Aorta (tissue), 5 donors: Measurements from ENCODE around the gene KCNC2. TPM values are rescaled to one million over a fixed set of nuclear protein-coding genes. Genes with fewer than 3 reads are reported as not detected.

Experiments used
- ATAC-seq: fragments of 200-7000 bp; cut with Tn5 transposase; one replicate; pipeline ENCODE4 v1.9.1; 2022; ENCODE audit warnings: moderate library complexity; ENCODE audit not compliant: low FRiP score
- DNase-seq, 2 donors: peaks; one replicate each; pipeline ENCODE4 v3.0.0-alpha.2; 2020
- H3K27ac ChIP-seq, 2 donors: one replicate each; pipeline ENCODE4 v1.5.1; 2013; ENCODE audit warnings: low read length in 2 of 2, mild to moderate bottlenecking in 2 of 2, moderate library complexity in 2 of 2, control low read depth in 1 of 2, inconsistent platforms in 1 of 2, low read depth in 1 of 2
- H3K27me3 ChIP-seq, 2 donors: one replicate each; pipeline ENCODE4 v1.6.1; 2013; ENCODE audit warnings: control low read depth in 1 of 2, low read length in 1 of 2, mild to moderate bottlenecking in 1 of 2, moderate library complexity in 1 of 2; ENCODE audit not compliant: insufficient read depth in 2 of 2, control insufficient read depth in 1 of 2
- H3K36me3 ChIP-seq, 2 donors: one replicate each; pipeline ENCODE4 v1.6.1; 2013; ENCODE audit warnings: control low read depth in 1 of 2, low read length in 1 of 2, mild to moderate bottlenecking in 1 of 2; ENCODE audit not compliant: insufficient read depth in 2 of 2, control insufficient read depth in 1 of 2
- H3K4me1 ChIP-seq, 2 donors: one replicate each; pipeline ENCODE4 v1.6.1; 2013; ENCODE audit warnings: low read length in 2 of 2, control low read depth in 1 of 2, mild to moderate bottlenecking in 1 of 2, moderate library complexity in 1 of 2; ENCODE audit not compliant: insufficient read depth in 2 of 2, control insufficient read depth in 1 of 2
- H3K4me3 ChIP-seq, 2 donors: one replicate each; pipeline ENCODE4 v1.5.1; 2013; ENCODE audit warnings: low read length in 2 of 2, control low read depth in 1 of 2, mild to moderate bottlenecking in 1 of 2
- H3K9me3 ChIP-seq: one replicate; pipeline ENCODE4 v1.6.1; 2013; ENCODE audit warnings: mild to moderate bottlenecking, low read length; ENCODE audit not compliant: control insufficient read depth
- WGBS, 2 donors: extraction: QIAGEN DNeasy Blood & Tissue Kit; methylation state at CpG; one replicate each; pipeline ENCODE4 v1.1.7; 2013; 5-methylcytosine and 5-hydroxymethylcytosine counted together
- intact Hi-C, 2 donors: fragments of 100-400 bp; cut with DNase I; formaldehyde crosslinking; loops; one replicate each; pipeline versions ENCODE4 v1.14.2 to v1.15.0; 2022
- polyA plus RNA-seq, 2 donors: library from polyadenylated mRNA; stranded (reverse); fragments of 200-250 nt; gene quantifications; one replicate each; pipeline ENCODE4 v1.2.3, GENCODE V29; 2013
- total RNA-seq, 2 donors: library from RNA; stranded (reverse); fragmentation: NEBNext Ultra II Directional; extraction: Animal tissue kit (Norgen Biotek cat#: 25700); gene quantifications; one replicate each; pipeline ENCODE4 v1.2.1, GENCODE V29; 2021
- donor health status: healthy with polysubstance abuse.
- donor health status: Bipolar disorder and iron deficiency.
- donor health status: DM: no; HTN: no; CAD: no.
- donor health status: DM: no; HTN: no; CAD: no.
- donor health status: DM: yes; HTN: yes; CAD: no.

The KCNC2 gene
- total and polyA plus RNA-seq, 4 donors = not detected

DNA sequence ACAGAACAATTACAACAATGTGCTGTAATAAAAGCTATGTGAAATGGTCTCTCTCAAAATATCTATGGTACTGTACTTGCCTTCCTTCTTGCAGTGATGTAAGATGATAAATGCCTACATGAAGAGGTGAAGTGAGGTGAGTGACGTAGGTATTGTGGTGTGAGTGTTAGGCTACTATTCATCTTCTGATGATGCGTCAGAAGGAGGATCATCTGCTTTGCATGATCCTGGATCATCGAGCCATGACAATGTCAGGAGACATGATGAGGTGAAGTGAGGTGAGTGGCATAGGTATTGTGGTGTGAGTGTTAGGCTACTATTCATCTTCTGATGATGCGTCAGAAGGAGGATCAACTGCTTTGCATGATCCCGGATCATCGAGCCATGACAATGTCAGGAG lies 105.8 kb downstream of the KCNC2 start:
- ATAC-seq (no peak), DNase-seq (no peak)
- H3K27me3 ChIP-seq = no peaks in the 10 kb centered on the region
- WGBS, 2 donors = 93 to 95% methylated on average over 6 of the region's 6 CpGs
- peaks cover 2% of the 10 kb centered on the region for H3K9me3 ChIP-seq
- H3K4me3 ChIP-seq = no peak overlapping the region
- H3K27ac ChIP-seq = no peak overlapping the region
- intact Hi-C loops = no loop called here
- no peaks in the 10 kb centered on the region for H3K36me3 ChIP-seq
- no peaks in the 10 kb centered on the region for H3K4me1 ChIP-seq

DNA sequence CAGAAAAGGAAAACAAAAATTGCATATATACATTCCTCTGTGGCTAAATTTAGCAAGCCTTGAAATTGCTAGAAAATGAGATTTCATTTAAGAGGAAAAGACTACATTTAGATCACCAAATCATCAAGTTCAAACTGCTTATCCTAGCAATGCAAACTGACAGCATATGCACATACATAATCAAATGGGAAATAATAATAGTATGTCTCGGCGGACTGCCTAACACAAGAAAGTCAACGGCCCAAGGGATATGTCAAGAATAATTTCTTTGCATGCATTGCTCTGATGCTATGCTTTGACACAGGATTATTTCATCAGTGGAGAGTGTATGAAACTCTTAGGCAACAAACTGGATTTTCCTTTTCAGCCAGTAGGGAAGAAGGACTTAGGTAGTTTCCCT lies 107.9 kb downstream of the KCNC2 start:
- intact Hi-C loops = no loop called here
- Histone ChIP-seq H3K4me3 (no peak overlapping the region), H3K36me3 (no peaks in the 10 kb centered on the region), H3K4me1 (no peaks in the 10 kb centered on the region), H3K27me3 (no peaks in the 10 kb centered on the region), H3K27ac (no peak overlapping the region), H3K9me3 (peaks cover 2% of the 10 kb centered on the region)
- DNase-seq (no peak), ATAC-seq (no peak)
- WGBS, 2 donors = 67 to 68% methylated on average over 3 of the region's 3 CpGs

- intact Hi-C loops = no loop called here
- Histone ChIP-seq H3K4me1 (no peaks in the 10 kb centered on the region), H3K36me3 (no peaks in the 10 kb centered on the region), H3K27ac (no peak overlapping the region), H3K4me3 (no peak overlapping the region), H3K9me3 (peaks cover 2% of the 10 kb centered on the region), H3K27me3 (no peaks in the 10 kb centered on the region)
- DNase-seq (no peak), ATAC-seq (no peak)
Observed at GRCh38 chr12:75099210-75099609, 110.4 kb downstream of the KCNC2 start.

GRCh38 chr12:75097003-75097402 lies 112.6 kb downstream of the KCNC2 start:
- Histone ChIP-seq H3K27ac (no peak overlapping the region), H3K36me3 (no peaks in the 10 kb centered on the region), H3K4me3 (no peak overlapping the region), H3K9me3 (no peaks in the 10 kb centered on the region), H3K4me1 (no peaks in the 10 kb centered on the region), H3K27me3 (no peaks in the 10 kb centered on the region)
- no peak for ATAC-seq
- intact Hi-C loops = no loop called here
- DNase-seq = no peak

GRCh38 chr12:75087654-75088053 lies 122.0 kb downstream of the KCNC2 start:
- H3K36me3 ChIP-seq = no peaks in the 10 kb centered on the region
- H3K27me3 ChIP-seq = no peaks in the 10 kb centered on the region
- no peak overlapping the region for H3K27ac ChIP-seq
- no peak overlapping the region for H3K4me3 ChIP-seq
- H3K4me1 ChIP-seq = no peaks in the 10 kb centered on the region
- intact Hi-C loops = no loop called here
- DNase-seq (no peak), ATAC-seq (no peak)
- no peaks in the 10 kb centered on the region for H3K9me3 ChIP-seq
- 50 to 64% methylated on average over 1 of the region's 1 CpG for WGBS, 2 donors

GRCh38 chr12:75086091-75087038 lies 123.3 kb downstream of the KCNC2 start:
- Histone ChIP-seq H3K27ac (no peak overlapping the region), H3K9me3 (no peaks in the 10 kb centered on the region), H3K27me3 (no peaks in the 10 kb centered on the region), H3K36me3 (no peaks in the 10 kb centered on the region), H3K4me1 (no peaks in the 10 kb centered on the region), H3K4me3 (no peak overlapping the region)
- DNase-seq (no peak), ATAC-seq (no peak)
- intact Hi-C loops = no loop called here
- WGBS, 2 donors = 15 to 17% methylated on average over 2 of the region's 2 CpGs

- Histone ChIP-seq H3K4me3 (no peak overlapping the region), H3K36me3 (no peaks in the 10 kb centered on the region), H3K9me3 (no peaks in the 10 kb centered on the region), H3K4me1 (no peaks in the 10 kb centered on the region), H3K27me3 (no peaks in the 10 kb centered on the region), H3K27ac (no peak overlapping the region)
- ATAC-seq = no peak
- intact Hi-C loops = no loop called here
- DNase-seq = no peak
- 53 to 55% methylated on average over 2 of the region's 2 CpGs for WGBS, 2 donors
Observed at GRCh38 chr12:75081305-75081704, 128.3 kb downstream of the KCNC2 start.

- Histone ChIP-seq H3K27me3 (no peaks in the 10 kb centered on the region), H3K4me3 (no peak overlapping the region), H3K9me3 (no peaks in the 10 kb centered on the region), H3K4me1 (no peaks in the 10 kb centered on the region), H3K36me3 (no peaks in the 10 kb centered on the region), H3K27ac (no peak overlapping the region)
- ATAC-seq (no peak), DNase-seq (no peak)
- WGBS, 2 donors = 59 to 67% methylated on average over 4 of the region's 4 CpGs
- intact Hi-C loops = no loop called here
Observed at GRCh38 chr12:75080582-75080981, 129.1 kb downstream of the KCNC2 start.

- no peak for ATAC-seq
- intact Hi-C loops = no loop called here
- WGBS, 2 donors = 78 to 85% methylated on average over 2 of the region's 2 CpGs
Observed at GRCh38 chr12:75065482-75065881, 144.2 kb downstream of the KCNC2 start.

More at GRCh38 chr12:75065482-75065881, 144.2 kb downstream of the KCNC2 start:
- no peak for DNase-seq
- H3K36me3 ChIP-seq = no peaks in the 10 kb centered on the region
- H3K4me1 ChIP-seq = no peaks in the 10 kb centered on the region
- no peak overlapping the region for H3K4me3 ChIP-seq
- H3K27ac ChIP-seq = no peak overlapping the region
- no peaks in the 10 kb centered on the region for H3K9me3 ChIP-seq
- H3K27me3 ChIP-seq = no peaks in the 10 kb centered on the region
